Adrenal gland (tissue), 12 donors: ENCODE results near the gene GEMIN5. TPM values are rescaled to one million over a fixed set of nuclear protein-coding genes. Genes with fewer than 3 reads are reported as not detected.

ENCODE experiments used
- DNase-seq, 7 donors: peaks; one replicate each; pipeline ENCODE4 v3.0.0-alpha.2; 2019 to 2020
- H3K27ac ChIP-seq, 5 donors: fragments of 200-600 bp; sonication (generic) in 4 of 5; 1 replicate in 3 of 5; 2 replicates in 2 of 5; pipeline versions ENCODE4 v1.5.1 to v1.8.0; 2016 to 2020; ENCODE audit warnings: mild to moderate bottlenecking in 1 of 5
- H3K27me3 ChIP-seq: fragments of 200-600 bp; 2 replicates; pipeline ENCODE4 v1.8.0; 2021
- H3K36me3 ChIP-seq, 2 donors: fragments of 200-600 bp; replicated peaks in 1 of 2; 1 replicate in 1 of 2; 2 replicates in 1 of 2; pipeline versions ENCODE4 v1.5.1 to v1.8.0; 2018 to 2022
- H3K4me1 ChIP-seq, 2 donors: fragments of 200-600 bp; replicated peaks in 1 of 2; 1 replicate in 1 of 2; 2 replicates in 1 of 2; pipeline versions ENCODE4 v1.5.1 to v1.8.0; 2018 to 2021
- H3K4me3 ChIP-seq, 4 donors: fragments of 200-600 bp; sonication (generic) in 3 of 4; one replicate each; pipeline ENCODE4 v1.5.1; 2016 to 2018
- H3K9me3 ChIP-seq, 3 donors: fragments of 200-600 bp; sonication (generic) in 1 of 3; replicated peaks in 1 of 3; 1 replicate in 2 of 3; 2 replicates in 1 of 3; pipeline versions ENCODE4 v1.5.1 to v1.8.0; 2016 to 2021
- POLR2A ChIP-seq, 2 donors: fragments of 450-650 bp; IDR thresholded peaks; one replicate each; pipeline ENCODE4 v1.6.1; 2017; ENCODE audit warnings: antibody characterized with exemption in 2 of 2, mild to moderate bottlenecking in 2 of 2, moderate library complexity in 1 of 2
- WGBS, 4 donors: extraction: QIAGEN DNeasy Blood & Tissue Kit in 2 of 4; methylation state at CpG; one replicate each; pipeline versions ENCODE4 v1.1.5 to v1.1.7; 2013 to 2017; 5-methylcytosine and 5-hydroxymethylcytosine counted together
- intact Hi-C, 2 donors: fragments of 100-400 bp; cut with DNase I; formaldehyde crosslinking; loops; one replicate each; pipeline versions ENCODE4 v1.14.1 to v1.15.0; 2022 to 2023
- polyA plus RNA-seq, 3 donors: library from polyadenylated mRNA; stranded (reverse); fragments of 200-250 nt in 2 of 3; fragments of 350-450 nt in 1 of 3; fragmentation: Illumina TruSeq in 1 of 3; extraction: RNeasy Lipid Tissue Mini Kit (QIAGEN cat#74804) in 1 of 3; gene quantifications; one replicate each; pipeline ENCODE4 v1.2.3, GENCODE V29; 2013 to 2014
- total RNA-seq, 9 donors: library from RNA; depleted of rRNA in 4 of 9; stranded (reverse); fragments of >200 nt in 4 of 9; fragments of 120-200 nt in 1 of 9; fragmentation: NEBNext Ultra II Directional in 1 of 9; extraction: Animal tissue kit (Norgen Biotek cat#: 25700) in 1 of 9; gene quantifications; one replicate each; pipeline versions ENCODE4 v1.1.0 to v1.2.4, GENCODE V29; 2013 to 2023
- TF ChIP-seq, protein P1 (sequence below), 6 experiments: fragments of 450-650 bp in 4 of 6; fragments of 200-600 bp in 2 of 6; sonication (generic) in 1 of 6; IDR thresholded peaks; 1 replicate in 5 of 6; 2 replicates in 1 of 6; pipeline versions ENCODE4 v1.5.1 to v1.8.0; 2016 to 2021; ENCODE audit warnings: antibody characterized with exemption in 6 of 6, mild to moderate bottlenecking in 2 of 6, moderate library complexity in 1 of 6
- donor health status: healthy with polysubstance abuse.
- donor health status: Bipolar disorder and iron deficiency.
- donor health status: DM: yes; HTN: yes; CAD: no.
- donor health status: DM: no; HTN: no; CAD: no.
- donor health status: DM: no; HTN: no; CAD: no.
- donor health status: DM: yes; HTN: yes; CAD: no.

The GEMIN5 gene
- total and polyA plus RNA-seq, 12 donors, result 3.2 to 19.2 (median 13.3) TPM

DNA sequence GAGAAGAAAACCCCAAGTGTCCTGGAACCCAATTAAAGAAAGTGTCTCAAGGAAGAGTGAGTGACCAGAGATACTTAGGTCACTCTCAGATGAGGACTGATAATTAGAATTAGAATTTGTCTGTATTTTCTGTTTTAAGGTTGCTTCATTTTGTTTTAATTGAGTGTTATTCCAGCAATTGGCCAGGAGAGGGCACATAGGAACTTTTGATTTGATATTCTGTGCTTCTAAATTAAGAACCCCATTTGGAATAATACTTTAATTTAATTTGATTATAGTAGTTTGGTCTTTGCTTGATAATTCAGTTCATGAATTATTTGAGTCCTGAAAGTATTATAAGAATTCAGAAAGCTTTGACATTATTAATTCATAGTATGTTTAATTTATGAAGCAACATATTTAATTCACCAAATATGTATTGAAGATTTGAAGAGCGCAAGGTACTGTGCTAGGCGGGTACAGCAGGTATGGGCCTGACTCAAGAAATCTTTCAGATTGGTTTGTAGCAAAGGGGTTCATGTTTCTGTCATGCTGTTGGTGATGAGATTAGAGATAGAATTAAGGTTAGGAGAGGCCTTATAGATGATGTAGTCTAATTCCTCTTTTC lies 7.8 kb upstream of the GEMIN5 start:
- peaks cover 11 to 32% of the 10 kb centered on the region in 2 donors for H3K4me1 ChIP-seq
- no peaks in the 10 kb centered on the region for H3K36me3 ChIP-seq
- H3K9me3 ChIP-seq, result no peaks in the 10 kb centered on the region
- 73 to 95% (median 90%) methylated on average over 2 of the region's 2 CpGs for WGBS, 4 donors
- no peak overlapping the region for H3K27ac ChIP-seq
- intact Hi-C loops, result loop anchor here in 1 of 2 donors (10.0 kb wide), 1 partner anchor 199 kb away; no protein-coding TSS in a partner anchor
- H3K4me3 ChIP-seq, result no peak overlapping the region
- no peak for DNase-seq
- TF ChIP-seq POLR2A (IDR thresholded peaks at IDR 0.05), result no peak
- TF ChIP-seq, protein P1, sequence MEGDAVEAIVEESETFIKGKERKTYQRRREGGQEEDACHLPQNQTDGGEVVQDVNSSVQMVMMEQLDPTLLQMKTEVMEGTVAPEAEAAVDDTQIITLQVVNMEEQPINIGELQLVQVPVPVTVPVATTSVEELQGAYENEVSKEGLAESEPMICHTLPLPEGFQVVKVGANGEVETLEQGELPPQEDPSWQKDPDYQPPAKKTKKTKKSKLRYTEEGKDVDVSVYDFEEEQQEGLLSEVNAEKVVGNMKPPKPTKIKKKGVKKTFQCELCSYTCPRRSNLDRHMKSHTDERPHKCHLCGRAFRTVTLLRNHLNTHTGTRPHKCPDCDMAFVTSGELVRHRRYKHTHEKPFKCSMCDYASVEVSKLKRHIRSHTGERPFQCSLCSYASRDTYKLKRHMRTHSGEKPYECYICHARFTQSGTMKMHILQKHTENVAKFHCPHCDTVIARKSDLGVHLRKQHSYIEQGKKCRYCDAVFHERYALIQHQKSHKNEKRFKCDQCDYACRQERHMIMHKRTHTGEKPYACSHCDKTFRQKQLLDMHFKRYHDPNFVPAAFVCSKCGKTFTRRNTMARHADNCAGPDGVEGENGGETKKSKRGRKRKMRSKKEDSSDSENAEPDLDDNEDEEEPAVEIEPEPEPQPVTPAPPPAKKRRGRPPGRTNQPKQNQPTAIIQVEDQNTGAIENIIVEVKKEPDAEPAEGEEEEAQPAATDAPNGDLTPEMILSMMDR (IDR thresholded peaks at IDR 0.05), result peak; percentile 35 to 69 (median 52)
- H3K27me3 ChIP-seq, result no peaks in the 10 kb centered on the region

DNA sequence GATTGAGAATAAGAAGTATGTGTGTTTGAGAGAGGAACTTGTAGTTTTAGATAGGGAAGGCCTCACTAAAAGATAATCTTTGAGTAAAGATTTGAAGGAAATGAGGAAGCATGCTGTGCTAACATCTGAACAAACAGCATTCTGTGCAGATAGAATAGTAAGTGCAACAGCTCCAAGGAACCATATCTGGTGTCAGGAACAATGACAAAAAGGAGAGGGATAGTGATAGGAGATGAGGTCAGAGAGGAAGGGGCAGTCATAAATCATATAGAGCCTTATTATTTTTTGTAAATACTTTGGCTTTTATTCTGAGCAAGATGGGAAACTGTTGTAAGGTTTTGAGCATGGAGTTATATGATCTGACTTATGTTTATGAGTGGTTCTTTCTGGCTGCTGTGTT lies 6.7 kb upstream of the GEMIN5 start:
- Histone ChIP-seq H3K4me3 (no peak overlapping the region), H3K36me3 (no peaks in the 10 kb centered on the region), H3K27ac (no peak overlapping the region), H3K9me3 (no peaks in the 10 kb centered on the region), H3K4me1 (peaks cover 11 to 32% of the 10 kb centered on the region in 2 donors), H3K27me3 (no peaks in the 10 kb centered on the region)
- DNase-seq, result no peak
- intact Hi-C loops, result loop anchor here in 1 of 2 donors (10.0 kb wide), 1 partner anchor 200 kb away; no protein-coding TSS in a partner anchor
- TF ChIP-seq POLR2A (IDR thresholded peaks at IDR 0.05), result no peak
- TF ChIP-seq, protein P1 (IDR thresholded peaks at IDR 0.05), result no peak

DNA sequence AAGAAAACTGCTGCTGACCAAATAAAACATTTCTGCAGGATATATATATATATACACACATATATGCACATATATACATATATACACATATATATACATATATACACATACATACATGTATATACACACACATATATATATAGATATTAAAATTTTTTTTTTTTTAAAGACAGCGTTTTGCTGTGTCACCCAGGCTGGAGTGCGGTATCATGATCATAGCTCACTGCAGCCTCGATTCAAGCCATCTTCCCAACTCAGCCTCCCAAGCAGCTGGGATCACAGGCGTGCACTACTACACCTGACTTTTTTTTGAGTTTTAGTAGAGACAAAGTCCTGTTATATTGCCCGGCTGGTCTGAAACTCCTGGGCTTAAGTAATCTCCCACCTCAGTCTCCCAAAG lies 5.5 kb upstream of the GEMIN5 start:
- 85 to 91% (median 89%) methylated on average over 5 of the region's 5 CpGs for WGBS, 4 donors

More for the DNA sequence above, 5.5 kb upstream of the GEMIN5 start:
- Histone ChIP-seq H3K4me1 (peaks cover 11 to 26% of the 10 kb centered on the region in 2 donors), H3K9me3 (no peaks in the 10 kb centered on the region), H3K27ac (no peak overlapping the region), H3K27me3 (no peaks in the 10 kb centered on the region), H3K4me3 (no peak overlapping the region), H3K36me3 (no peaks in the 10 kb centered on the region)
- intact Hi-C loops, result loop anchor here in 1 of 2 donors (10.0 kb wide), 1 partner anchor 201 kb away; no protein-coding TSS in a partner anchor
- no peak for TF ChIP-seq POLR2A (IDR thresholded peaks at IDR 0.05)
- TF ChIP-seq, protein P1 (IDR thresholded peaks at IDR 0.05), result no peak
- DNase-seq, result no peak
